Measurements from ENCODE around the gene TSSK6. TPM values are rescaled to one million over a fixed set of nuclear protein-coding genes. Genes with fewer than 3 reads are reported as not detected.

Gene TSSK6
- total RNA-seq, 4 donors from 2014 or later, result 0.40 to 3.3 (median 0.92) TPM

DNA sequence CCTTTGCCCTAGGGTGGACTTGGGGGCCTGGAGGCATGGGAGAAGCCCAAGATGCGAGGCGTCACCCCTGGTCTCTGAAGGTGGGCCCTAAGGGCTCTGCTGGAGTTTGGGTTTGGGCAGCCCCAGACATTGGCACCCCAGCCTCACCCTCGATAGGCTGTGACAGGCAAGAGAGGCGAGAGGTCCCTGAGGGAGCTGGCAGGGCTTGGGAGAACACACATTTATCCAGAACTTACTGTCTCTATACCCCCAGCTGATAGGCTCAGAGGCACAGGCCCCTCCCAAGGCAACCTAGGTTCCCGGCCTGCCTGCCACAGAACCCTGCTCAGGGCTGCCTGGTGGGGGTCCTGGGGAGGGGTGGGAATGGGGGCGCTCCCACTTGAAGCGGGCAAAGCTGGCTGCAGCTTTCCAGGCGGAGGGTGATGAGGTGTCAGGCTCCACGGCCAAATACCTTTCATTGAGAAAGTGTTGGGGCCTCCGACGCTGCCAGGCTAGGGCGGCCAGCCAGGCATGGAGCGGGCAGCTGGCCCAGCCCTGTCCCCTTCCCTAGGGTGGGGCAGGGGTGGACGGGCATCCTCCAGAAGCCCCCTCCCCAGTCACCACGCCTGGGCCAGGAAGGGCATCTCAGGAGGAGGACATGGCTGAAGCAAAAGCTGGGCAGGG, 32.5 kb upstream of the TSSK6 start:
- Histone ChIP-seq H3K4me3 (no peak overlapping the region), H3K27me3 (peaks cover 83% of the 10 kb centered on the region), H3K9me3 (no peaks in the 10 kb centered on the region), H3K27ac (no peak overlapping the region), H3K4me1 (no peaks in the 10 kb centered on the region), H3K36me3 (no peaks in the 10 kb centered on the region)
- ATAC-seq, result no peak
- TF ChIP-seq POLR2AphosphoS5 (IDR thresholded peaks at IDR 0.05), result no peak
- TF ChIP-seq CTCF (IDR thresholded peaks at IDR 0.05), result no peak
- TF ChIP-seq EP300 (IDR thresholded peaks at IDR 0.05), result no peak
- TF ChIP-seq POLR2A (IDR thresholded peaks at IDR 0.05), result no peak
- WGBS, 2 donors (ENCODE audit: low coverage in 1 of 2), result no CpG with 5 or more reads among the region's 15 CpGs

DNA sequence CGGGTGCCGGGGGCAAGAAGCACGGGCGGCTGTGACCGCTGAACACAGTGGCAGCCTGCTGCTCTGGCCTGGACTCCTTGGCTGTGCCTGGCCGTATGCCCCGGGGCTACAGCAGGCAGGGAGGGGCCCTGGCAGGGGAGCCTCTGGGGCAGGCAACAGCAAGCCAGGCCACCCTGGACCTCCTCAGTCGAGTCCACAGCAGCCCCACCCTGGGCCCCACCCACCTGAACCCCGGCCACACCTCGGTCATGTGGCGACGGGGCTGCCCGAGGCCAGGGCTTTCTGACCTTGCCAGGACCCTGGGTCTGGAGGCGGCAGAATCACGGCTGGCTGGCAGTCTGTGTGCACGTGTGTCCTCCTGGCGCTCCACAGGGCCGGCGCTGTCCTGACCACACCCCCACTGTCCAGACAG, 31.4 kb upstream of the TSSK6 start:
- ATAC-seq, result no peak
- Histone ChIP-seq H3K36me3 (no peaks in the 10 kb centered on the region), H3K27ac (no peak overlapping the region), H3K27me3 (peaks cover 93% of the 10 kb centered on the region), H3K4me3 (no peak overlapping the region), H3K9me3 (no peaks in the 10 kb centered on the region), H3K4me1 (peaks cover 0 to 2% (median 0%) of the 10 kb centered on the region in 3 donors)
- no CpG with 5 or more reads among the region's 19 CpGs for WGBS, 2 donors (ENCODE audit: low coverage in 1 of 2)
- TF ChIP-seq POLR2AphosphoS5 (IDR thresholded peaks at IDR 0.05), result no peak

DNA sequence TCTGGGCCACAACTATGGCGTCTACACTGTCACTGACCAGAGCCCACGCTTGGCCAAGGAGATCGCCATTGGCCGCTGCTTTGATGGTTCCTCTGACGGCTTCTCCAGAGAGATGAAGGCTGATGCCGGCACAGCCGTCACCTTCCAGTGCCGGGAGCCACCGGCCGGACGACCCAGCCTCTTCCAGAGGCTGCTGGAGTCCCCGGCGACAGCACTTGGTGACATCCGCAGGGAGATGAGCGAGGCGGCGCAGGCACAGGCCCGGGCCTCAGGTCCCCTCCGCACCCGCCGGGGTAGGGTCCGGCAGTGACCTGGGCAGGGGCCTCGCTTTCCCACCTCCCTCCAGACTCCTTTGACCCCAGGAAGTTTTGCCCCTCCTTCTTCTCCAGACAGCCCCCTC, 30.4 kb upstream of the TSSK6 start:
- ATAC-seq, result no peak
- TF ChIP-seq CTCF (IDR thresholded peaks at IDR 0.05) (no peak), POLR2AphosphoS5 (IDR thresholded peaks at IDR 0.05) (no peak), EP300 (IDR thresholded peaks at IDR 0.05) (no peak), POLR2A (IDR thresholded peaks at IDR 0.05) (no peak)
- H3K27me3 ChIP-seq, result peaks cover 100% of the 10 kb centered on the region
- peaks cover 0 to 12% (median 6%) of the 10 kb centered on the region in 3 donors for H3K4me1 ChIP-seq
- no peaks in the 10 kb centered on the region for H3K9me3 ChIP-seq
- H3K27ac ChIP-seq, result no peak overlapping the region
- H3K36me3 ChIP-seq, result no peaks in the 10 kb centered on the region
- H3K4me3 ChIP-seq, result no peak overlapping the region
- WGBS, 2 donors (ENCODE audit: low coverage in 1 of 2), result 85% methylated on average over 4 of the region's 23 CpGs; no CpG with 5 or more reads in 1 of the 2 donors

GRCh38 chr19:19544954-19545591, 29.7 kb upstream of the TSSK6 start:
- H3K27me3 ChIP-seq, result peaks cover 100% of the 10 kb centered on the region
- H3K4me1 ChIP-seq, result peaks cover 0 to 19% (median 12%) of the 10 kb centered on the region in 3 donors
- no peak overlapping the region for H3K4me3 ChIP-seq
- H3K36me3 ChIP-seq, result no peaks in the 10 kb centered on the region
- H3K27ac ChIP-seq, result no peak overlapping the region
- no peak for ATAC-seq
- no CpG with 5 or more reads among the region's 53 CpGs for WGBS, 2 donors (ENCODE audit: low coverage in 1 of 2)
- peaks cover 0 to 5% (median 0%) of the 10 kb centered on the region in 3 donors for H3K9me3 ChIP-seq
- no peak for TF ChIP-seq CTCF (IDR thresholded peaks at IDR 0.05)
- TF ChIP-seq POLR2A (IDR thresholded peaks at IDR 0.05), result no peak
- no peak for TF ChIP-seq POLR2AphosphoS5 (IDR thresholded peaks at IDR 0.05)
- TF ChIP-seq EP300 (IDR thresholded peaks at IDR 0.05), result no peak

GRCh38 chr19:19544257-19544953, 29.1 kb upstream of the TSSK6 start:
- Histone ChIP-seq H3K4me1 (peaks cover 0 to 25% (median 13%) of the 10 kb centered on the region in 3 donors), H3K9me3 (peaks cover 0 to 6% (median 0%) of the 10 kb centered on the region in 3 donors), H3K27me3 (peaks cover 100% of the 10 kb centered on the region), H3K4me3 (no peak overlapping the region), H3K27ac (no peak overlapping the region), H3K36me3 (no peaks in the 10 kb centered on the region)
- no peak for ATAC-seq
- 87% methylated on average over 3 of the region's 75 CpGs; no CpG with 5 or more reads in 1 of the 2 donors for WGBS, 2 donors (ENCODE audit: low coverage in 1 of 2)
- no peak for TF ChIP-seq POLR2AphosphoS5 (IDR thresholded peaks at IDR 0.05)
- TF ChIP-seq EP300 (IDR thresholded peaks at IDR 0.05), result no peak
- TF ChIP-seq CTCF (IDR thresholded peaks at IDR 0.05), result no peak
- no peak for TF ChIP-seq POLR2A (IDR thresholded peaks at IDR 0.05)

All from gastroesophageal sphincter (tissue), 4 donors.